Measurements from ENCODE around the gene PLA2G2F.

DNA sequence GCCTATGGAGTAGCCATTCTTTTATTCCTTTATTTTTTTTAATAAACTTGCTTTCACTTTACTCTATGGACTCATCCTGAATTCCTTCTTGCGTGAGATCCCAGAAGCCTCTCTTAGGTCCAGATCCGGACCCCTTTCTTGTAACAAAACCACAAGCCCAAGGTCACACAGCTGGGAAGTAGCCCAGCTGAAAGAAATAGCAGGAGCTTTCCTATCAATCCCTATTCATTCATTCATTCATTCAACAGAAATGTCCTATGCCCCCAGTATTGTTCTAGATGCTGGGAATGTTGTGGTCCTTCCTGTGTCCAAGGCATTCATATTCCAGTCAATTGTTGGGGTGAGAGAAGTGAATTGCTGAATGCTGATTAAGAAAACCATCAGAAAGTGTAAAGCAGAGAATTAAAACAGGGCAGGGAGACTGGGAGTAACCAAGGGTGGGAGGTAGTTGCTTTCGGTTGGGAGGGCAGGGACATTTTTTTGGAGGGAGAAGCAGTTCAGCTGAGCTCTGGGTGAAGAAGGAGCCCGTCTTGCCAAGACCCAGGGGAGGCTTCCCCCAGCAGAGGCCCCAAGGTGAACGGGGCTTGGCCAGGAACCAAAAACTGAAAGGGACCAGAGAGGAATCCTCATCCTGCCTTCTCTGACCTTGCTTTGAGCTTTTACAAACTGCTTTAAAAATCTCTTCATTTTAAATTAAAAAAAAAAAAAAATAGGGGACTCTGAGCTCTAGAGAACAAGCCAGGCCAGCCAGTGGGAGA lies 30.6 kb upstream of the PLA2G2F start:
- TF ChIP-seq, protein P1, sequence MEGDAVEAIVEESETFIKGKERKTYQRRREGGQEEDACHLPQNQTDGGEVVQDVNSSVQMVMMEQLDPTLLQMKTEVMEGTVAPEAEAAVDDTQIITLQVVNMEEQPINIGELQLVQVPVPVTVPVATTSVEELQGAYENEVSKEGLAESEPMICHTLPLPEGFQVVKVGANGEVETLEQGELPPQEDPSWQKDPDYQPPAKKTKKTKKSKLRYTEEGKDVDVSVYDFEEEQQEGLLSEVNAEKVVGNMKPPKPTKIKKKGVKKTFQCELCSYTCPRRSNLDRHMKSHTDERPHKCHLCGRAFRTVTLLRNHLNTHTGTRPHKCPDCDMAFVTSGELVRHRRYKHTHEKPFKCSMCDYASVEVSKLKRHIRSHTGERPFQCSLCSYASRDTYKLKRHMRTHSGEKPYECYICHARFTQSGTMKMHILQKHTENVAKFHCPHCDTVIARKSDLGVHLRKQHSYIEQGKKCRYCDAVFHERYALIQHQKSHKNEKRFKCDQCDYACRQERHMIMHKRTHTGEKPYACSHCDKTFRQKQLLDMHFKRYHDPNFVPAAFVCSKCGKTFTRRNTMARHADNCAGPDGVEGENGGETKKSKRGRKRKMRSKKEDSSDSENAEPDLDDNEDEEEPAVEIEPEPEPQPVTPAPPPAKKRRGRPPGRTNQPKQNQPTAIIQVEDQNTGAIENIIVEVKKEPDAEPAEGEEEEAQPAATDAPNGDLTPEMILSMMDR (IDR thresholded peaks at IDR 0.05): no peak
- TF ChIP-seq POLR2A (IDR thresholded peaks at IDR 0.05) (no peak), POLR2AphosphoS5 (IDR thresholded peaks at IDR 0.05) (no peak), EP300 (IDR thresholded peaks at IDR 0.05; ENCODE audit: low read depth) (no peak)

All from transverse colon (tissue), 4 donors.